HCT116 (cell line): ENCODE results near the gene GAGE12G. TPM values are rescaled to one million over a fixed set of nuclear protein-coding genes. Genes with fewer than 3 reads are reported as not detected.

Source experiments
- ATAC-seq: fragments of 200-7000 bp; cut with Tn5 transposase; 2 replicates; pipeline ENCODE4 v1.9.1; 2020; ENCODE audit warnings: mild to moderate bottlenecking, moderate library complexity
- BruUV-seq: library from RNA; stranded (reverse); fragments of 400-500 nt; replicated peaks from 2 replicates; lab custom pipeline; 2021; lab: Mats Ljungman, UMichigan
- CTCF ChIA-PET: fragments of 300-600 bp; sonication (Branson Sonifier 250); formaldehyde crosslinking; loops from one replicate; lab custom pipeline; 2021; ENCODE audit warnings: antibody characterized with exemption; lab: Charles Lee
- POLR2A ChIA-PET: fragments of 300-600, 350-600 bp; sonication (Branson Sonifier 250); formaldehyde crosslinking; loops from one replicate; lab custom pipeline; 2021; ENCODE audit warnings: antibody characterized with exemption; lab: Charles Lee
- RAD21 ChIA-PET, 2 experiments: fragments of 300-600 bp; sonication (Branson Sonifier 250); formaldehyde crosslinking; loops; one replicate each; lab custom pipeline; 2023; ENCODE audit warnings: low total read pairs in 2 of 2; ENCODE audit not compliant: uncharacterized antibody in 2 of 2, unreplicated experiment in 2 of 2, low non-redundant PET in 1 of 2; lab: Charles Lee
- DNase-seq: peaks from one replicate; pipeline ENCODE4 v3.0.0-alpha.2; 2010; ENCODE audit warnings: low read depth, low spot score
- H2AFZ ChIP-seq: fragments of 200-600 bp; shearing (Covaris generic), sonication (generic); 2 replicates; pipeline ENCODE4 v1.6.1; 2017; ENCODE audit warnings: low read depth, mixed run types, mixed read lengths, antibody characterized with exemption, low read length; ENCODE audit not compliant: poor library complexity, severe bottlenecking
- H3K27ac ChIP-seq: 2 replicates; pipeline ENCODE4 v1.5.1; 2012; ENCODE audit warnings: low read depth, low read length
- H3K27me3 ChIP-seq: fragments of 200-600 bp; sonication (generic); 2 replicates; pipeline ENCODE4 v1.6.1; 2016; ENCODE audit warnings: mixed run types, low read length, mixed read lengths; ENCODE audit not compliant: insufficient read depth
- H3K36me3 ChIP-seq, 2 experiments: fragments of 200-500 bp in 1 of 2; fragments of 200-600 bp in 1 of 2; sonication (Bioruptor generic) in 1 of 2; sonication (generic) in 1 of 2; 2 replicates each; pipeline versions ENCODE4 v1.5.1 to v1.6.1; 2014 to 2016; ENCODE audit warnings: low read length in 2 of 2, inconsistent platforms in 1 of 2, mixed read lengths in 1 of 2, mixed run types in 1 of 2; ENCODE audit not compliant: insufficient read depth in 2 of 2, control insufficient read depth in 1 of 2
- H3K4me1 ChIP-seq, 2 experiments: fragments of 200-600 bp in 1 of 2; sonication (generic) in 1 of 2; 2 replicates each; pipeline versions ENCODE4 v1.5.1 to v1.6.1; 2012 to 2017; ENCODE audit warnings: low read length in 2 of 2, inconsistent platforms in 1 of 2, mild to moderate bottlenecking in 1 of 2, mixed read lengths in 1 of 2, mixed run types in 1 of 2, moderate library complexity in 1 of 2; ENCODE audit not compliant: insufficient read depth in 2 of 2, control insufficient read depth in 1 of 2
- H3K4me2 ChIP-seq: fragments of 200-600 bp; sonication (generic); 2 replicates; pipeline ENCODE4 v1.6.1; 2017; ENCODE audit warnings: mixed run types, low read length, mixed read lengths
- H3K4me3 ChIP-seq, 2 experiments: fragments of 200-600 bp in 1 of 2; sonication (generic) in 1 of 2; replicated peaks in 1 of 2; 2 replicates each; pipeline ENCODE4 v1.5.1; 2011 to 2016; ENCODE audit warnings: low read length in 2 of 2, control low read depth in 1 of 2, low read depth in 1 of 2, mild to moderate bottlenecking in 1 of 2, mixed read lengths in 1 of 2, mixed run types in 1 of 2
- H3K79me2 ChIP-seq: fragments of 200-600 bp; sonication (generic); 2 replicates; pipeline ENCODE4 v1.6.1; 2017; ENCODE audit warnings: mild to moderate bottlenecking, mixed run types, low read length, moderate library complexity, mixed read lengths; ENCODE audit not compliant: insufficient read depth
- H3K9ac ChIP-seq: fragments of 200-600 bp; sonication (generic); 2 replicates; pipeline ENCODE4 v1.6.1; 2016; ENCODE audit warnings: low read length, mixed read lengths
- H3K9me2 ChIP-seq: fragments of 200-600 bp; sonication (generic), shearing (Covaris generic); 2 replicates; pipeline ENCODE4 v1.6.1; 2017; ENCODE audit warnings: mixed run types, mild to moderate bottlenecking, moderate library complexity; ENCODE audit not compliant: insufficient read depth
- H3K9me3 ChIP-seq, 2 experiments: fragments of 200-500 bp in 1 of 2; fragments of 200-600 bp in 1 of 2; sonication (Bioruptor generic) in 1 of 2; sonication (generic) in 1 of 2; 2 replicates each; pipeline ENCODE4 v1.6.1; 2014 to 2017; ENCODE audit warnings: low read length in 2 of 2, mixed read lengths in 2 of 2, inconsistent platforms in 1 of 2, low read depth in 1 of 2, mild to moderate bottlenecking in 1 of 2, mixed run types in 1 of 2, moderate library complexity in 1 of 2; ENCODE audit not compliant: control insufficient read depth in 1 of 2, insufficient read depth in 1 of 2
- H4K20me1 ChIP-seq: fragments of 200-600 bp; sonication (generic), shearing (Covaris generic); 2 replicates; pipeline ENCODE4 v1.6.1; 2017; ENCODE audit warnings: mixed run types, mild to moderate bottlenecking, moderate library complexity; ENCODE audit not compliant: insufficient read depth
- CTCF ChIP-seq, 3 experiments: fragments of 200-600 bp in 1 of 3; sonication (generic) in 1 of 3; IDR thresholded peaks in 2 of 3; conservative IDR thresholded peaks in 1 of 3; 2 replicates each; pipeline ENCODE4 v1.5.1; 2012 to 2017; ENCODE audit warnings: low read depth in 2 of 3, low read length in 2 of 3, antibody characterized with exemption in 1 of 3, borderline replicate concordance in 1 of 3, control low read depth in 1 of 3, mild to moderate bottlenecking in 1 of 3, mixed read lengths in 1 of 3, mixed run types in 1 of 3, moderate library complexity in 1 of 3; ENCODE audit not compliant: insufficient read depth in 1 of 3
- EGR1 ChIP-seq: IDR thresholded peaks from 2 replicates; pipeline ENCODE4 v1.6.1; 2012; ENCODE audit warnings: low read depth
- ELF1 ChIP-seq: IDR thresholded peaks from 2 replicates; pipeline ENCODE4 v1.6.1; 2012; ENCODE audit warnings: low read depth, borderline replicate concordance
- EZH2 ChIP-seq: fragments of 200-600 bp; sonication (generic); IDR thresholded peaks from 2 replicates; pipeline ENCODE4 v1.6.1; 2017; ENCODE audit warnings: antibody characterized with exemption, mixed run types
- EZH2phosphoT487 ChIP-seq: fragments of 200-600 bp; IDR thresholded peaks from 2 replicates; pipeline ENCODE4 v1.6.1; 2018; ENCODE audit warnings: antibody characterized with exemption, borderline replicate concordance
- FOSL1 ChIP-seq: IDR thresholded peaks from 2 replicates; pipeline ENCODE4 v1.6.1; 2012; ENCODE audit warnings: low read depth
- MAX ChIP-seq: IDR thresholded peaks from 2 replicates; pipeline ENCODE4 v1.6.1; 2012
- POLR2AphosphoS5 ChIP-seq: IDR thresholded peaks from 2 replicates; pipeline ENCODE4 v1.6.1; 2011; ENCODE audit warnings: mild to moderate bottlenecking, low read depth, low read length, moderate library complexity
- RAD21 ChIP-seq: IDR thresholded peaks from 2 replicates; pipeline ENCODE4 v1.6.1; 2012; ENCODE audit warnings: low read depth, mild to moderate bottlenecking
- SP1 ChIP-seq: IDR thresholded peaks from 2 replicates; pipeline ENCODE4 v1.6.1; 2012; ENCODE audit warnings: low read depth
- SRF ChIP-seq: IDR thresholded peaks from 2 replicates; pipeline ENCODE4 v1.6.1; 2012; ENCODE audit warnings: low read depth
- TCF7L2 ChIP-seq: IDR thresholded peaks from 2 replicates; pipeline ENCODE4 v1.7.0; 2011; ENCODE audit warnings: borderline replicate concordance, inconsistent platforms; ENCODE audit not compliant: insufficient read depth, insufficient read length; ENCODE audit errors: extremely low read depth
- YY1 ChIP-seq: IDR thresholded peaks from 2 replicates; pipeline ENCODE4 v1.6.1; 2011; ENCODE audit warnings: low read length, low read depth, moderate library complexity, mild to moderate bottlenecking; ENCODE audit not compliant: insufficient replicate concordance; ENCODE audit errors: extremely low read depth
- ZFX ChIP-seq: fragments of 450-650 bp; IDR thresholded peaks from 2 replicates; pipeline ENCODE4 v1.6.1; 2017
- ZNF274 ChIP-seq: fragments of 200-500 bp; sonication (Bioruptor generic); IDR thresholded peaks from 2 replicates; pipeline ENCODE4 v1.6.1; 2014; ENCODE audit warnings: mild to moderate bottlenecking, low read depth, low read length, inconsistent platforms
- intact Hi-C: fragments of 100-400 bp; cut with micrococcal nuclease; formaldehyde crosslinking; loops from 2 replicates; pipeline ENCODE4 v1.10.0; 2022
- total RNA-seq: library from RNA; stranded (reverse); gene quantifications from one replicate; pipeline ENCODE4 v1.2.1, GENCODE V29; 2021; ENCODE audit not compliant: unreplicated experiment

The GAGE12G gene
- total RNA-seq, 1 experiment from 2014 or later = not detected

- intact Hi-C loops = no loop called here
- DNase-seq (no peak), ATAC-seq (no peak)
- H2AFZ ChIP-seq = no peak overlapping the region
- RAD21 ChIA-PET = no interaction called here
- BruUV-seq = no TSS peak
- no peaks in the 10 kb centered on the region for H3K9me2 ChIP-seq
- no peaks in the 10 kb centered on the region for H4K20me1 ChIP-seq
- H3K79me2 ChIP-seq = no peaks in the 10 kb centered on the region
- H3K4me1 ChIP-seq = no peaks in the 10 kb centered on the region
- H3K4me3 ChIP-seq = no peak overlapping the region
- peaks cover 17% of the 10 kb centered on the region for H3K27me3 ChIP-seq
- POLR2A ChIA-PET = no interaction called here
- no peak for TF ChIP-seq ZNF274
- no peak for TF ChIP-seq FOSL1
- no peak for TF ChIP-seq ZFX
- TF ChIP-seq CTCF (IDR thresholded peaks at IDR 0.05 in 2 of 3, conservative IDR thresholded peaks at IDR 0.05 in 1 of 3; ENCODE audit: borderline replicate concordance in 1 of 3, insufficient read depth in 1 of 3, low read depth in 2 of 3, low read length in 2 of 3) = no peak
- TF ChIP-seq SP1 = no peak
- no peak for TF ChIP-seq TCF7L2
- no peak for TF ChIP-seq SRF
- no peak for TF ChIP-seq EZH2
- TF ChIP-seq, all 23 proteins: peak for 0
- H3K36me3 ChIP-seq = no peaks in the 10 kb centered on the region
- CTCF ChIA-PET = no interaction called here
- H3K9ac ChIP-seq = no peak overlapping the region
- H3K27ac ChIP-seq = no peak overlapping the region
- no peak overlapping the region for H3K4me2 ChIP-seq
- no peaks in the 10 kb centered on the region for H3K9me3 ChIP-seq
Observed at GRCh38 chrX:49610718-49611310, 40.6 kb downstream of the GAGE12G start.

- no peak for DNase-seq
- intact Hi-C loops = no loop called here
- Histone ChIP-seq H3K4me3 (no peak overlapping the region), H3K27me3 (0 out of 2 replicates have a peak, but pooled peaks cover 3% of the 10 kb centered on the region), H3K9me2 (no peaks in the 10 kb centered on the region), H3K27ac (no peak overlapping the region), H3K4me1 (no peaks in the 10 kb centered on the region), H3K9ac (no peak overlapping the region), H3K36me3 (no peaks in the 10 kb centered on the region), H2AFZ (no peak overlapping the region), H3K4me2 (no peak overlapping the region), H3K9me3 (no peaks in the 10 kb centered on the region), H3K79me2 (no peaks in the 10 kb centered on the region), H4K20me1 (no peaks in the 10 kb centered on the region)
- BruUV-seq = no TSS peak
- TF ChIP-seq ELF1 = no peak
- no peak for TF ChIP-seq SRF
- TF ChIP-seq YY1 = no peak
- TF ChIP-seq ZFX = no peak
- TF ChIP-seq EZH2phosphoT487 = no peak
- TF ChIP-seq EGR1 = no peak
- no peak for TF ChIP-seq POLR2AphosphoS5
- no peak for TF ChIP-seq TCF7L2
- no peak for TF ChIP-seq CTCF (IDR thresholded peaks at IDR 0.05 in 2 of 3, conservative IDR thresholded peaks at IDR 0.05 in 1 of 3; ENCODE audit: borderline replicate concordance in 1 of 3, insufficient read depth in 1 of 3, low read depth in 2 of 3, low read length in 2 of 3)
- no peak for TF ChIP-seq RAD21
- no peak for TF ChIP-seq MAX
- ChIA-PET POLR2A (no interaction called here), CTCF (no interaction called here), RAD21 (no interaction called here)
- ATAC-seq = no peak
Observed at GRCh38 chrX:49618574-49618973, 48.4 kb downstream of the GAGE12G start.
